Measurements from ENCODE around the gene MYOM3.

The MYOM3 gene

DNA sequence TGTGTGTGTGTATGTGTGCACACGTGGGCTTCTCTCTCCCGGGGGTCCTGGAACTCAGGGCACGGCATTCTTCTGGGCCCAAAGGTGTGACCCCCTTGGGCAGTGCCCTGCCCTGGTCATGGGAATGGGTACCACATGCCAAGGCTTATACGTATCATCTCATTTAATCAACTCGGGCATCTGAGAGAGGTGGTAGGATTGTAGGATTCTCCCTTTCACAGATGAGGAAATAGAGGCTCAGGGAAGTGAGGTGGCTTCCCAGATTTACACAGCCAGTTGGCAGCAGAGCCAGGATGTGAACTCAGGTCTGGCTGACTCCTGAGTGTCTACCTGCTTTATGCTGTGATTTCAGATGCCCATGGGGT is 15.2 kb downstream of the MYOM3 start:
- TF ChIP-seq, protein P1, sequence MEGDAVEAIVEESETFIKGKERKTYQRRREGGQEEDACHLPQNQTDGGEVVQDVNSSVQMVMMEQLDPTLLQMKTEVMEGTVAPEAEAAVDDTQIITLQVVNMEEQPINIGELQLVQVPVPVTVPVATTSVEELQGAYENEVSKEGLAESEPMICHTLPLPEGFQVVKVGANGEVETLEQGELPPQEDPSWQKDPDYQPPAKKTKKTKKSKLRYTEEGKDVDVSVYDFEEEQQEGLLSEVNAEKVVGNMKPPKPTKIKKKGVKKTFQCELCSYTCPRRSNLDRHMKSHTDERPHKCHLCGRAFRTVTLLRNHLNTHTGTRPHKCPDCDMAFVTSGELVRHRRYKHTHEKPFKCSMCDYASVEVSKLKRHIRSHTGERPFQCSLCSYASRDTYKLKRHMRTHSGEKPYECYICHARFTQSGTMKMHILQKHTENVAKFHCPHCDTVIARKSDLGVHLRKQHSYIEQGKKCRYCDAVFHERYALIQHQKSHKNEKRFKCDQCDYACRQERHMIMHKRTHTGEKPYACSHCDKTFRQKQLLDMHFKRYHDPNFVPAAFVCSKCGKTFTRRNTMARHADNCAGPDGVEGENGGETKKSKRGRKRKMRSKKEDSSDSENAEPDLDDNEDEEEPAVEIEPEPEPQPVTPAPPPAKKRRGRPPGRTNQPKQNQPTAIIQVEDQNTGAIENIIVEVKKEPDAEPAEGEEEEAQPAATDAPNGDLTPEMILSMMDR (IDR thresholded peaks at IDR 0.05), result no peak
- no peak for TF ChIP-seq ZFX (IDR thresholded peaks at IDR 0.05; ENCODE audit: borderline replicate concordance)
- H3K27ac ChIP-seq, result no peak overlapping the region

DNA sequence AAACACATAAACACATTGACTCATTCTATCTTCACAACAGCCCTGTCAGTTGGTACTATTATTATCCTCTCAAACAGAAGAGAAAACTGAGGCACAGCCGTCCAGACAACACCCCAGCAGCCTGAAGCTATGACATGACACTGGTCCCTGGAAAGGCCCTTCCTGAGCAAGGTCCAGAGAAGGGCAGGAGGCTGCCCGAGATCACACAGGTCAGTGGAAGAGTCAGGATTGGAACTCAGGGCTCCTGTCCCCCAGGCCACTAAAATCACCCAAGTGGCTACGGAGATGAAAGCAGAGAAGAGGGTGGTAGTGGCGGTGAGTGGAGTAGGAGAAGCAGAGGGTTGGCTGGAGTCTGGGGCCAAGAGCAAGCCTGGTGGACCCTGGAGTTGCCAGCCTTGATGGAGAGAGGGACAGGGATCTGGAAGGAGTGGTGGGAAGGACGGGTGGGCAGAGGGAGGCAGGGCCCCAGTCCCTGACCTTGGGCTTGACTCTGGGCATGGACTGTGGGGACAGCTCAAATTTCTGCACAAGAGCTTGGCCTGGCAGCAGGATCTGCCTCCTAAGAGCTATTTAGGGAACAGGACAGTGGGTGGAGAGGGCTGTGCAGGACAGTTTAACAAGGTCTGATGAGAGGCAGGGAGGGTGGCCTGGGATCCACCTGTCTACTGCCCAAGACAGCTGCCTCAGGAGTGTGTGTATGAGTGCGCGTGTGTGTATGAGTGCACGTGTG is 15.8 kb downstream of the MYOM3 start:
- H3K27ac ChIP-seq, result no peak overlapping the region

DNA sequence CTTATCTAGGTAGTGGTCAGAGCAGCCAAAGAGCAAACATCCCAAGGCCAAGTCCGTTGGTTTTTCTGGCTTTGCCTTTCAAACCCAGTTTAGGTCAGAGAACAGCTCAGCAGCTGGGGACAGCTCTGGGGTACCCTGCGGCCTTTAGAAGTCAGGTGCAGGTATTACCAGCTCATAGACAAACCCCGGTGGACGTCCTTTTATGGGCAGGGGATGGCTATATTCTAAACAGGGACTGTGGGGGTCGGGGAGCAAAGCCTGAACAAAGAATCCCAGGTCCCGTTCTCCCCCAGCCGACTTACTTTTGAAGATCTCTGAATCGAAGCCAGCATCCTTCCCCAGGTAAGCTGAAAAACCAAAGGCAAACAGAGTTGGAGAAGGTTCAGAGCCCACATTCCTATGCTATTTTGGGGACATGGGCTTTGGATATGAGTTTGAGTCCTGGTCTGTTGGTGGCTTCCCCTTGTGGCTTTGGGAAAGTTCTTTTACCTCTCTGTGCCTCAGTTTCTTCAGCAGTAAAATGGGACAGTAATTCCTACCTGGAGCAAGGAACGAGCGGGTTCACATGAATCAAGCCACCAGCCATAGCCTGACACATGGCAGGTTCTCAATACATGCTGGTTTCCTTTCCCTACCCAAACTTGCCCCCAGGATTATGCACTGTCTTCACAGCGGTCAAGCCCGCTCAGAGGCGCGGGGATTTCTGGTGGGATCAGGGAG is 16.6 kb downstream of the MYOM3 start:
- no peak for TF ChIP-seq ZFX (IDR thresholded peaks at IDR 0.05; ENCODE audit: borderline replicate concordance)
- TF ChIP-seq, protein P1 (IDR thresholded peaks at IDR 0.05), result no peak

More for the DNA sequence above, 15.8 kb downstream of the MYOM3 start:
- no peak for TF ChIP-seq ZFX (IDR thresholded peaks at IDR 0.05; ENCODE audit: borderline replicate concordance)
- TF ChIP-seq, protein P1 (IDR thresholded peaks at IDR 0.05), result no peak

DNA sequence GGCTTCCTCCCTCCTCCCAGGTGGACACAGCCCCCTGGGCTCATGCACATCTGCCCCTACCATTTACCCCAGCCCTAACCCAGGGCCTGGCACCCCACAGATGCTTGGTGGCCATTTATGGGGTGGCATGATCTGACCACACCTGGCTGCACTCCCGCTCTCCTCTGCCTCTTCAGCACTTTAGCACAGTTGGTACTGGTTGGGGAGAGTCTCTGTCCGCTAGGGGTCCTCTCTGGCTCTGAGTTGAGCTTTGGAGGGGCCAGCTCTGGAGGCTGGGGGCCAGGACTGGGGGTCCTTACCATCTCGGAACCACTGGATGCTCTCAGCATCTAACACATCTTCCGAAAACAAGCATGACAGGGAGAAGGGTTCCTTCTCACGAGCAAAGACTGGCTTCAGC is 17.4 kb downstream of the MYOM3 start:
- TF ChIP-seq, protein P1 (IDR thresholded peaks at IDR 0.05), result no peak
- no peak overlapping the region for H3K27ac ChIP-seq

More for the DNA sequence above, 16.6 kb downstream of the MYOM3 start:
- no peak overlapping the region for H3K27ac ChIP-seq

DNA sequence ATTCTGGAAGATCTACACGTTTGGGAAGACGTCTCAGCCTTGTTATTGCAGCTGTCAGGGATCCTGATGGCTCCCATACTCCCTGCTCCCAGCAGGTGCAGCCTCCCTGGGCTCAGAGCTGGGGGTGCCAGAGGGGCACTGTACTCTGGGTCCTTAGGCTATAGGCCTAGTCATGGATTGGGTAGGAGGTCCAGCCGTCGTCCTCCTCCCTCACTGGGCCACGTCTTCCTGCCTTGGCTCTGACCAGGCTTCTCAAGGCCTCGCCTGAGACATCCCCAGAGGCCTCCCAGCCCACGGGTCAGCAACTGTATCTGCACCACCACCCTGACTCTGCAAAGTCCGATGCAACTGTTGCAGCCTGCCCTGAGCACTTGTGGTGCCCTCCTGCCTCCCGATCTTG is 18.2 kb downstream of the MYOM3 start:
- TF ChIP-seq ZFX (IDR thresholded peaks at IDR 0.05; ENCODE audit: borderline replicate concordance), result no peak
- TF ChIP-seq, protein P1 (IDR thresholded peaks at IDR 0.05), result no peak
- H3K27ac ChIP-seq, result no peak overlapping the region

DNA sequence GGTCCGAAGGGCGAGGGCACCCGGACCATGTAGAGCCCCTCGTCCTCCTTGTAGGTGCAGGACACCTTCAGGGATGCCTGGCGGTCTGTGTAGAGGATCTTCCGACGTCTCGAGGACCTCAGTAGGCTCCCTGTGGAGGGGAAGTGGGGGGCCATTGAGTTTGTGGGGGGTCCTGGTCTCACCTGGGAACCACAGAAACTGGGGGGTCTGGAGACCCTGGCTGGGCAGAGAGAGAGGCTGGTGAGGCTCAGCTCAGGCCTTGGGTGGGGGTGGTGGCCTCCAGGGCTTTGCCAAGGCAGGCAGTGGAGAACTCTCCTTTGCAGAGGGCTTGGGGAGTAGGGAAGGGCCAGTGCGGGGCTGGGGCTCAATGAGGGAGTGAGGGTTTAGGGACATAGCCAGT is 19.0 kb downstream of the MYOM3 start:
- TF ChIP-seq ZFX (IDR thresholded peaks at IDR 0.05; ENCODE audit: borderline replicate concordance), result no peak
- TF ChIP-seq, protein P1 (IDR thresholded peaks at IDR 0.05), result no peak

DNA sequence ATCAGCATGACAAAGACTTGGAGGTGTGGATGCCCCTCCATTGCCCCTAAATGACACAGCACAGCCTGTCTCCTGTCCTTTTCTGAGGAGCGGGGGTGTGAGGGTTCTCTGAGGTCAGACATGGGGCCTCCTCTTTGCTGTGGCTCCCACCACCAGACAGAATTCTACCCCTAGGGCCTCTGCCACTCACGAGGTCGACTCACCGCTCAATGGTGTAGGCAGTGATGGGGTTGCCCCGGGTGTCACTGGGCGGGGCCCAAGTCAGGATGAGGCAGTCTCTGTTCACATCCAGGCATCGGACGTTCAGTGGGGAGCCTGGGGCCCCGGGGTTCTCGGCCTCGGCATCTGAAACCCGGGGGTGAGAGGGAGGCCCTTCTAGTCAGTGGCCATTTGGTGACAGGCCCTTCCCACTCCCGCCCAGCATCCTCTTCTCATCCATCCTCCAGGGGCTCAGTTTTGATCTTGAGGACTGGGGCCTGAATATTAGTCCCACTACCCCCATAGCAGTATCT is 19.9 kb downstream of the MYOM3 start:
- H3K27ac ChIP-seq, result no peak overlapping the region
- TF ChIP-seq, protein P1 (IDR thresholded peaks at IDR 0.05), result no peak
- TF ChIP-seq ZFX (IDR thresholded peaks at IDR 0.05; ENCODE audit: borderline replicate concordance), result no peak

More for the DNA sequence above, 19.0 kb downstream of the MYOM3 start:
- H3K27ac ChIP-seq, result no peak overlapping the region
